Hindlimb muscle (tissue), 1 donor: ENCODE results near the gene KIAA1210. TPM values are rescaled to one million over a fixed set of nuclear protein-coding genes. Genes with fewer than 3 reads are reported as not detected.

Experiments used
- DNase-seq: peaks from one replicate; pipeline ENCODE4 v3.0.0-alpha.2; 2013
- polyA plus RNA-seq: library from polyadenylated mRNA; unstranded; fragments of 120-200 nt; gene quantifications from one replicate; pipeline ENCODE4 v1.2.1, GENCODE V29; 2013; ENCODE audit not compliant: insufficient read length

KIAA1210 gene
- polyA plus RNA-seq, 1 donor, result 0.12 TPM

- DNase-seq, result no peak
Measured at GRCh38 chrX:119090627-119091026, 37.0 kb downstream of the KIAA1210 start.

- DNase-seq, result no peak
Measured at GRCh38 chrX:119089619-119090018, 38.0 kb downstream of the KIAA1210 start.

DNA sequence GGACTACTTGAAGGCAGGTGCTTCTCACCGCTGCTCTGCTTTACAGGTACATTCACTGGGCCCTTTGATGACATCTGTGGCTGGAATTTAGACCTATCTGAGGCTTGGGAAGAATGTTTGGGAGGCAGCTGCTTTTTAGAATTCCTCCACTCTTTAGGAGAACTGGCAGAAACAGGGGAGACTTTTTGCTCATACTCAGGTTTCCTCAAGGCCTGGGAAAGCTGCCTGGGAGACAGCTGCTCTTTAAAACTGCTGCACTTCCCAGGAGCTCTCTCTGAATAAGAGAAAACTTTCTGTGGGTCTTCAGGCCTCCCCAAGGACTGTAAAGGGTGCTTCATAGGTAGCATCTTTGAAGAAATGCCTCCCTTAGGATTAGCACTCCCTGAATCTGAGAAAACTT is 40.5 kb downstream of the KIAA1210 start:
- peak; percentile 11 for DNase-seq

- no peak for DNase-seq
Measured at GRCh38 chrX:119084766-119085165, 42.8 kb downstream of the KIAA1210 start.

- no peak for DNase-seq
Measured at GRCh38 chrX:119082278-119082677, 45.3 kb downstream of the KIAA1210 start.

DNA sequence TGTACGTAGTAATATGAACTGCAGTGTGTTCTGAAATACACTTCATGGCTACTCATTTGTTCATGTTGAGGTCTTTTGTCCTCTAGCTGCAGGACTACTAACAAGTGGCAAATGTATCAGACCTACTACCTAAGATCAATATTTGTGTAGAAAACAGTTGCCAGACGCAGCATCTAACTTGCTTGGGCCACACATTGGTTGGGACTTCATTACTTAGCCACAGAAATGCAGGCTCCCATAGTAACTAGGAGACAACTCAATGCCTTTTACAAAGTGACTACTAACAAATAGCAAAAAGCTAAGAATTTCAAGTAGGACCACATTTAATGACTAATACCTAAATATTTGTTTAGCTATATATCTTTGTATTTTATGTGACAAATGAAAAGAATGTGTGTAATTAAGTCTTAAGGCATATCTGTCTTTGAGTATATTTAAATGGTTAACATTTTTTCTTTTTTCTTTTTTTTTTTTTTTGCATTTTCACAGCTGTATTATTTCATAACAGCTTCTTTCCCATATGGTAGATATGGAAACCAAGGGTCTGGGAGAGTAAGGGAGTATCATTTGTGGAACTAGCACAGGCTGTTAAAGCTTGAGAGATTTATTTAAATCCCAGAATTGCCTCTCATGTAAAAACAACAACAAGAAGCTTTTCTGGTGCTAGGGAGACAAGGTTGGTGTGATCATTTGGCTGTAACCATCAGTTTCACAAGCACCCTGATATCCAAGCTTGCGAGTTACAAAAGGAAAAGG is 52.2 kb downstream of the KIAA1210 start:
- DNase-seq, result no peak

GRCh38 chrX:119073911-119074310 is 53.7 kb downstream of the KIAA1210 start:
- DNase-seq, result no peak

- no peak for DNase-seq
Measured at GRCh38 chrX:119073200-119073905, 54.3 kb downstream of the KIAA1210 start.

DNA sequence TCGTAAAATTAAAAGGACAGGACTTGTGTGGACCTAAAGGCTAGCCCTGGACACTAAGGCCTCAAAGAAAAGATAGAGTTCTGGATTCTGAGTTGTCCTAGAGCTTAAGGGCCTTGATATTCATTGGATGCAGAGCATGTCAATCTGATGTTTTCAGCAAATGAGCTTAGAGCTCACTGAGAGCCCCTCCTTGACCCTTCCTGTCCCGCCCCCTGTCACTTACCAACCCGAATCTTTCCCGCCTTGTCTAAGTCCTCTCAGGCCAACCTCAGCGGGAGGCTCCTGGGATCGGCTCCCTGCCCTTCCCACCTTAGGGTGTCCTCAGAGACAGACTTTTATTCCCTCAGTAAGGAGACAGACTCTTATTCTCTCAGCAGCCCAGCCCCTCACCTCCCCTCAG is 54.9 kb downstream of the KIAA1210 start, which contains the start of gene CT47C1:
Gene CT47C1 (plus strand): TSS at position 250 of the 400 bp plus-strand sequence. CDS start 233 bp downstream, outside the sequence.
- DNase-seq, result no peak

DNA sequence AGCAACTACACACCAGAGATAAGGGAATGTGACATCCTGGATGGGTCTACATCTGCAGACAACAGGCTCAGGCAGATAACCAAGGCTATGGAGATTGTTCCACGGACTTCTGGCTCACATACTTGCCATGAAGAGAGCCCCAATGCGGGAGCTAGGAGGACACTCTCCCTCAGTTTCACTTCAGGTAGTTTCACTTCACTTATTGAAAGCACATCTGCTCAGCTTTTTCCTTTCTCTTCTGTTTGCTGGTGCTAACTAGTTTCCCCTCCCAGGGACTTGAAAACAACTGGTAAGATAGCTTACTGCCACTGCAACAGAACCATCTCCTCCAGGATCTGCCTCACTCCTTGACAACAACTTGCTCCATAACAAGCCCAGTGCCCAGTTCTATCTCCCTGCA is 56.2 kb downstream of the KIAA1210 start:
- no peak for DNase-seq

GRCh38 chrX:119069762-119070161 is 57.9 kb downstream of the KIAA1210 start:
- no peak for DNase-seq

GRCh38 chrX:119069128-119069527 is 58.5 kb downstream of the KIAA1210 start:
- DNase-seq, result no peak

DNA sequence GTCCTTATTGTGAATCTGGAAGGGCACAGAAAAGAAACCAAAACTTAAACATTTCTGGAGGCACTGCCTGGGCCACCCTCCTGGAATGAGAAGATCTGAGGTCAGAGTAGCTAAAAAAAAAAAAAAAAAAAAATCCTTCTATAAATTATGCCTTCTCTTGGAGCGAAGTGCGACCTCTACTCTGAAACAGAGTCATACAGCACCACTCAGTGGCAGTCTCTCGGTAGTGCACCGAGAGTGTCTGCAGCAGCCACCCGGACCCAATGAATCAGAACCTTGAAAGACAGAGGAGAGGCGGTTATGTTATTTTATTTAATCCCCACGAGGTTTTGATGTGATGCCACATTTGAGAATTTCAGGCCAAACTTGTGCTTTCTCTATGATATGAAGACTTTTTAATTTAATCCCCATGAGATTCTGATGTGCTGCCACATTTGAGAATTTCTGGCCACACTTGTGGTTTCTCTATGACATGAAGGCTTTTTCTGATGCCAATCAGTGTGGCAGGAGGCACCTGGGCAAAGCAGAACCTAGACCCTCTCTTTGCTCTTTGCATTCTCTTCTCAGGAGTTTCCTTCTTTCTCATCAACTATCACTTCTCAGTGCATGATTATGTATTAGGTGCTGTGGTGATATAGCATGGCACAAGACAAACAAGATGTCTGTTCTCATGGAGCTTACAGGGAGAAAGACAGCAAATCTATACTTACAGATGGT is 60.4 kb downstream of the KIAA1210 start:
- DNase-seq, result peak; percentile 25

DNA sequence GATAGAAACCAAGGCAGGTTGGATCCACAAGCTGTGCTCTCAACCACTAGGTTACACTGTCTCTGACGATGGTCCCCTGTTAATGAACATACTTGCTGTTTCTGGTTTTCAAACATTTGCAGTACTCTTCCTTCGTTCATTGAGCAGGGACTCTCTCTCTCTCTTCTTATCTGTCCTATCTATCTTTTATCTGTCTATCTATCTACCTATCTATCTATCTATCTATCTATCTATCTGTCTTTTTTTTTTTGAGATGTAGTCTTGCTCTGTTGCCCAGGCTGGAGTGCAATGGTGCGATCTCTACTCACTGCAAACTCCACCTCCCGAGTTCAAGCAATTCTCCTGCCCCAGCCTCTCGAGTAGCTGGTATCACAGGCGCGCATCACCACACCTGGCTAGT is 64.2 kb downstream of the KIAA1210 start:
- no peak for DNase-seq

DNA sequence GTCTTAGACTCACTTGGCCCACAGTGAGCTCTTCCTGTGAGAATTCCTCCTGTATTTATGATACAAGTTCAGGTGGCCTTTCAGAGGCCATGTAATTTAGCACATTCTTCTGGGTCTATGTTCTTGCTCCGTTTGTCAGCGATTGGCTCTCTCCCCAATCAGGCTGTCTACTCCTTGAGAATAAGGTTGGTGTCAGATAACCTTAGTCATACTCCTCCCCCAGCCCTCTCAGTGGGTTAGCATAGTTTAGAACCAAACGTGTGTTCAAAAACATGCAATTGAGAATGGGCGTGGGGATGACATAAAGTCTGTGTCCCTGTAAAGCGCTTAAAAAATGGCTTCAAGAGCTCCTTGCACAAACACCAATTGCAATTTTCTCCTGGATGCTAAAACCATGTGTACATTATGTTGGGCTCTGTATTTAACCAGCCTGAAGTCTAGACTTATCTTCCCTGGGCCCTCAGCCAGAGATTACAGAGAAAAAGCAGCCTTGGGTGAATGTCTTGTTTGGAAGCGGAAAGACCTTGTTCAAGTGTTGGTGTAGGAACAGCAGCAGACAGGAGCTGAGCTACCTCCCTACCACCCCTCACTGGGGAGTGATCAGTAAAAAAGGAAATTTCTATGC is 64.8 kb downstream of the KIAA1210 start:
- no peak for DNase-seq

- no peak for DNase-seq
Measured at GRCh38 chrX:119055687-119056086, 71.9 kb downstream of the KIAA1210 start.

- DNase-seq, result no peak
Measured at GRCh38 chrX:119045884-119046283, 81.7 kb downstream of the KIAA1210 start.

GRCh38 chrX:119042996-119043395 is 84.6 kb downstream of the KIAA1210 start:
- DNase-seq, result no peak

- no peak for DNase-seq
Measured at GRCh38 chrX:119042040-119042439, 85.6 kb downstream of the KIAA1210 start.

DNA sequence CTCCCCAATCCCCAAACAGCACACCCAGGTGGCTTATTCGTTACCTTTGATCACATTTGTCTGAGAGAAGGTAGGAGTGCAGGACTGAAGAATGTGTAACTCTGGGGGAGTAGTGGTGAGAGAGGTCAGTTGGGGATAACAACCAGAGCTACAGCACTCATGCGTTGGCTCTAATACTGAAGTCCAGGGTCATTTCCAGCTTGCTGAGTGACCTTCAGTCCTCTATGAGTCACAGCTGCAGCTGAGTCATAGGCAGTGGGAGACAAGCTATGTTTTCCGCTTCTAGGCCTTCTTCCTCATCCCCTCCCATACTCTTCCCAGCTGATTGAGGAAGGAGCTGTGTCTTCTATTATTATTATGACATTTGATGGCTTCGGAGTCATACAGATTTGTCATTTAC is 86.4 kb downstream of the KIAA1210 start:
- no peak for DNase-seq

DNA sequence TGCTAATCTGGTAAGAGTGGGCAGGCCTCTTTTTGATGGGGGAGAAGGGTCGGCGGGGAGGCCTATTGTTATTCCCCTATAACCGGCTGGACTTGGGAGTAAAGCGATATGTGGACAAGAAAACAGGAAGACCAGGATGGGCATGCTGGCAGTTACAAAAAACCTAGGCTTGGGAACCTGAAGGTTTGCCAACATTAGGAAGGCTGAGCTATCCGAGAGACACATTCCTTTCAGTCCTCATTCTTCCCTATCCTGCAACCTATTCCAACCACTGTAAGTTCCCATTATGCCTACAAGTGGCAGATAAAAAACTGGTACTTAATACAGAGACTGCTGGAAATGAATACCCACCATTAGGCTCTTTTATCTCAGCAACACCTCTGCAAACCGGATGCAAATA is 87.2 kb downstream of the KIAA1210 start:
- DNase-seq, result no peak

DNA sequence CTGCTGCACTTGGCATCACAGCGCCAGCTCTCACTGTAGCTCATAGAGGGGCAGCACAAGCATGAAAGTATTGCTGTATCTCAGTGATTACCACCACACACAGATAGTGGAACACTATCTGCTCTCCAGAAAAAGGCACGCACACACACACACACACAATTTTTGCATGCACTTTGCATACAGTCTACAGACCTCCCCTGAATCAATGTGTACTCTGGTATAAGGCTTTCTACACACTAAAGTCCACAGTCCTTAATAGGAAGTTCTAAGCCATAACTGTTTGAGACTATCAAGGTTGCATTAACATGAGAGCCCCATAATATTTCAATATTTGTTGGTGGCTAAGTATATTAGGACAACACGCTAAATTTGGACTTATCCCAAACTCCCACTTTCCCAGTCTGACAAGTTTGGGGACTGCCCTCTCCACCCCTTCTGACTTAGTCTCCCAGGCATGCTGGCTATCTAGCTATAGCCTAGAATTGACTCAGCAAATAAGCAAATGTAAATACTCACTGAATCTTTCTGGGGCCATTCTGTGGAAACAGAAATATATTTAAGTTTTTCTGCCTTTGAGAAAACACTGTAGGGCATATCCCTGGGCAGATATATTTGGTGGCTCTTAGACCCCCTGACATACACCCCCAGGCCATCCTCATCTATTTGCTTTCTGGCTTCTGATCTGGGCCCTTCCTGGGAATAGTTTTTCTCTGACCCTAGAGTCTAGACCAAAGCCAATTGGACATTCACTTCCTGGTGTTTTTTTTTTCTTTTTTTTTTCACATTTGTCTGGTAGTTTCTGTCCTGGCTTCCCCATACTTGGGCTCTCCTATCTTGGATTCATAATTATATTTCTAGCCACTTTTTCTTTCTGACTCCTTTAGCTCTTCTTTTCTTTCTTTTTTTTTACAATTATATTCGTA is 91.2 kb downstream of the KIAA1210 start:
- DNase-seq, result no peak
